ENCODE measurements around the gene HAUS2.

GRCh38 chr15:42603978-42604377, 55.3 kb downstream of the HAUS2 start:
- no peak for TF ChIP-seq CTCF (conservative IDR thresholded peaks at IDR 0.05)
- no peak for TF ChIP-seq EZH2 (IDR thresholded peaks at IDR 0.05; ENCODE audit: low read depth)
